GM12891 (cell line): ENCODE data around the gene MARCHF3.

Experiments
- POLR2A ChIP-seq: IDR thresholded peaks from 2 replicates; pipeline ENCODE4 v1.6.1; 2011; ENCODE audit warnings: low read depth, low read length, control low read depth
- POLR2AphosphoS5 ChIP-seq: IDR thresholded peaks from 2 replicates; pipeline ENCODE4 v1.6.1; 2011; ENCODE audit warnings: low read depth, low read length, control low read depth

DNA sequence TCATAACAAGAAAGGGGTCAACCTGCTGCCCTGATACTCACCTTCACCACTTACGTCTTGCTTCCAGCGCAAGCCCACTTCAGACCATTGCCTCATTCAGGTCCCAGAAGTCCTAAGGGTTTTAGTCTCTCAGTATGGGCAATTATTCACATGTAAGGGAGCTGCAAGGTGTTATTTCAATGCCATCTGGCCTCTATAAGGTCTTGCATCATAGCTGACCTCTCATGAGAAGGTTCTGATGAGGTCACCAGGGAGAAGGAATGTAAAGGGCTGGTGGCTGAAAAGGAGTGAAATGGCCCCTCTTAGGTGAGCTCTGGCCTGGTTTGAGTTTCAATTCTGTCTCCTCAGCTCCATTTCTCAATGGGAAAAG, 1.5 kb upstream of the MARCHF3 start:
- TF ChIP-seq POLR2A (no peak), POLR2AphosphoS5 (no peak)
